Loucy (cell line): ENCODE data around the gene AKT1.

ENCODE experiments used
- EZH2phosphoT487 ChIP-seq: fragments of 200-600 bp; IDR thresholded peaks from 2 replicates; pipeline ENCODE4 v1.6.1; 2018; ENCODE audit warnings: antibody characterized with exemption, mild to moderate bottlenecking, moderate library complexity, borderline replicate concordance
- TF ChIP-seq, protein P1 (sequence below): fragments of 200-600 bp; sonication (generic); conservative IDR thresholded peaks from 2 replicates; pipeline ENCODE4 v1.5.1; 2014; ENCODE audit warnings: mild to moderate bottlenecking, antibody characterized with exemption, low read length

GRCh38 chr14:104794099-104794498, 1.4 kb downstream of the AKT1 start:
- TF ChIP-seq, protein P1, sequence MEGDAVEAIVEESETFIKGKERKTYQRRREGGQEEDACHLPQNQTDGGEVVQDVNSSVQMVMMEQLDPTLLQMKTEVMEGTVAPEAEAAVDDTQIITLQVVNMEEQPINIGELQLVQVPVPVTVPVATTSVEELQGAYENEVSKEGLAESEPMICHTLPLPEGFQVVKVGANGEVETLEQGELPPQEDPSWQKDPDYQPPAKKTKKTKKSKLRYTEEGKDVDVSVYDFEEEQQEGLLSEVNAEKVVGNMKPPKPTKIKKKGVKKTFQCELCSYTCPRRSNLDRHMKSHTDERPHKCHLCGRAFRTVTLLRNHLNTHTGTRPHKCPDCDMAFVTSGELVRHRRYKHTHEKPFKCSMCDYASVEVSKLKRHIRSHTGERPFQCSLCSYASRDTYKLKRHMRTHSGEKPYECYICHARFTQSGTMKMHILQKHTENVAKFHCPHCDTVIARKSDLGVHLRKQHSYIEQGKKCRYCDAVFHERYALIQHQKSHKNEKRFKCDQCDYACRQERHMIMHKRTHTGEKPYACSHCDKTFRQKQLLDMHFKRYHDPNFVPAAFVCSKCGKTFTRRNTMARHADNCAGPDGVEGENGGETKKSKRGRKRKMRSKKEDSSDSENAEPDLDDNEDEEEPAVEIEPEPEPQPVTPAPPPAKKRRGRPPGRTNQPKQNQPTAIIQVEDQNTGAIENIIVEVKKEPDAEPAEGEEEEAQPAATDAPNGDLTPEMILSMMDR = no peak
- no peak for TF ChIP-seq EZH2phosphoT487
